NCI-H510A (cell line): ENCODE measurements around the gene ANXA1.
"Not testable (repeated sequence)": the region's sequence is repeated elsewhere in the genome, so short reads cannot be mapped to it uniquely, and the experiment has no call there.

Source experiments
- DNase-seq: peaks from one replicate; lab custom pipeline; 2025; lab: John Stamatoyannopoulos, UW

Gene ANXA1

GRCh38 chr9:73151653-73152542 lies at the start of gene ANXA1:
Gene ANXA1 (plus strand): TSS chr9:73151865. CDS start chr9:73158536, 6,671 bp downstream.
- no peak for DNase-seq

- DNase-seq = no peak
Observed at GRCh38 chr9:73104342-73104741, 47.3 kb upstream of the ANXA1 start.

- no peak for DNase-seq
Observed at GRCh38 chr9:73104921-73105320, 46.7 kb upstream of the ANXA1 start.

GRCh38 chr9:73107489-73108069 lies 44.1 kb upstream of the ANXA1 start:
- DNase-seq = not testable (repeated sequence)

GRCh38 chr9:73114058-73114457 lies 37.6 kb upstream of the ANXA1 start:
- no peak for DNase-seq

GRCh38 chr9:73114958-73115357 lies 36.7 kb upstream of the ANXA1 start:
- DNase-seq = no peak

- DNase-seq = no peak
Observed at GRCh38 chr9:73116031-73116430, 35.6 kb upstream of the ANXA1 start.

- DNase-seq = no peak
Observed at GRCh38 chr9:73116880-73117279, 34.8 kb upstream of the ANXA1 start.

GRCh38 chr9:73118286-73118685 lies 33.4 kb upstream of the ANXA1 start:
- DNase-seq = no peak

- no peak for DNase-seq
Observed at GRCh38 chr9:73118898-73119554, 32.6 kb upstream of the ANXA1 start.

GRCh38 chr9:73121375-73121935 lies 30.2 kb upstream of the ANXA1 start:
- DNase-seq = no peak

GRCh38 chr9:73125651-73126050 lies 26.0 kb upstream of the ANXA1 start:
- no peak for DNase-seq

- no peak for DNase-seq
Observed at GRCh38 chr9:73129941-73130685, 21.6 kb upstream of the ANXA1 start.

- DNase-seq = no peak
Observed at GRCh38 chr9:73131461-73131860, 20.2 kb upstream of the ANXA1 start.

- peak; percentile 7 for DNase-seq
Observed at GRCh38 chr9:73132034-73132776, 19.5 kb upstream of the ANXA1 start.

- no peak for DNase-seq
Observed at GRCh38 chr9:73133022-73133651, 18.5 kb upstream of the ANXA1 start.

- DNase-seq = no peak
Observed at GRCh38 chr9:73133921-73134407, 17.7 kb upstream of the ANXA1 start.

GRCh38 chr9:73135394-73135793 lies 16.3 kb upstream of the ANXA1 start:
- DNase-seq = no peak

- DNase-seq = peak; percentile 3
Observed at GRCh38 chr9:73137286-73137899, 14.3 kb upstream of the ANXA1 start.

GRCh38 chr9:73137914-73138313 lies 13.8 kb upstream of the ANXA1 start:
- no peak for DNase-seq
